Measurements from ENCODE around the gene DEDD2.

The DEDD2 gene

GRCh38 chr19:42226886-42227285, 9.4 kb upstream of the DEDD2 start:
- no peak for DNase-seq

GRCh38 chr19:42225718-42226292, 8.3 kb upstream of the DEDD2 start:
- no peak for DNase-seq

- no peak for DNase-seq
Measured at GRCh38 chr19:42224940-42225717, 7.7 kb upstream of the DEDD2 start.

- no peak for DNase-seq
Measured at GRCh38 chr19:42220751-42221097, 3.2 kb upstream of the DEDD2 start.

- peak; percentile 96 to 97 for DNase-seq
Measured at GRCh38 chr19:42219812-42220750, 2.6 kb upstream of the DEDD2 start, which contains the start of gene ZNF526. ZNF526 (plus strand) TSS chr19:42220312; CDS start chr19:42224404, 4,092 bp downstream.

- peak; percentile 23 to 42 for DNase-seq
Measured at GRCh38 chr19:42216653-42217519, 591 bp downstream of the DEDD2 start.

- no peak for DNase-seq
Measured at GRCh38 chr19:42214810-42215485, 2.5 kb downstream of the DEDD2 start.

- no peak for DNase-seq
Measured at GRCh38 chr19:42212886-42213285, 4.6 kb downstream of the DEDD2 start.

- DNase-seq, result no peak
Measured at GRCh38 chr19:42208612-42209011, 8.9 kb downstream of the DEDD2 start.

- DNase-seq, result no peak
Measured at GRCh38 chr19:42207767-42208271, 9.7 kb downstream of the DEDD2 start.

- DNase-seq, result no peak
Measured at GRCh38 chr19:42206871-42207755, 10.4 kb downstream of the DEDD2 start.

- no peak for DNase-seq
Measured at GRCh38 chr19:42204664-42205063, 12.8 kb downstream of the DEDD2 start.

- no peak for DNase-seq
Measured at GRCh38 chr19:42203700-42204099, 13.8 kb downstream of the DEDD2 start.

- DNase-seq, result no peak
Measured at GRCh38 chr19:42202290-42202880, 15.1 kb downstream of the DEDD2 start.

GRCh38 chr19:42201489-42202289, 15.8 kb downstream of the DEDD2 start:
- DNase-seq, result peak; percentile 49 to 57

GRCh38 chr19:42200116-42200715, 17.3 kb downstream of the DEDD2 start:
- DNase-seq, result no peak

- DNase-seq, result peak; percentile 72 to 80
Measured at GRCh38 chr19:42199440-42200115, 17.9 kb downstream of the DEDD2 start.
